WI38 (cell line): Measurements from ENCODE around the gene MTX1.
A peak's percentile ranks its signal among the peaks of the same experiment; 100 is the strongest.

Source experiments
- H3K4me3 ChIP-seq: 2 replicates; pipeline ENCODE4 v1.5.1; 2011; ENCODE audit warnings: low read depth, mild to moderate bottlenecking, control low read depth, low read length
- TF ChIP-seq, protein P1 (sequence below): IDR thresholded peaks from 2 replicates; pipeline ENCODE4 v1.5.1; 2012; ENCODE audit warnings: low read depth, mild to moderate bottlenecking, control low read depth, low read length

The MTX1 gene

DNA sequence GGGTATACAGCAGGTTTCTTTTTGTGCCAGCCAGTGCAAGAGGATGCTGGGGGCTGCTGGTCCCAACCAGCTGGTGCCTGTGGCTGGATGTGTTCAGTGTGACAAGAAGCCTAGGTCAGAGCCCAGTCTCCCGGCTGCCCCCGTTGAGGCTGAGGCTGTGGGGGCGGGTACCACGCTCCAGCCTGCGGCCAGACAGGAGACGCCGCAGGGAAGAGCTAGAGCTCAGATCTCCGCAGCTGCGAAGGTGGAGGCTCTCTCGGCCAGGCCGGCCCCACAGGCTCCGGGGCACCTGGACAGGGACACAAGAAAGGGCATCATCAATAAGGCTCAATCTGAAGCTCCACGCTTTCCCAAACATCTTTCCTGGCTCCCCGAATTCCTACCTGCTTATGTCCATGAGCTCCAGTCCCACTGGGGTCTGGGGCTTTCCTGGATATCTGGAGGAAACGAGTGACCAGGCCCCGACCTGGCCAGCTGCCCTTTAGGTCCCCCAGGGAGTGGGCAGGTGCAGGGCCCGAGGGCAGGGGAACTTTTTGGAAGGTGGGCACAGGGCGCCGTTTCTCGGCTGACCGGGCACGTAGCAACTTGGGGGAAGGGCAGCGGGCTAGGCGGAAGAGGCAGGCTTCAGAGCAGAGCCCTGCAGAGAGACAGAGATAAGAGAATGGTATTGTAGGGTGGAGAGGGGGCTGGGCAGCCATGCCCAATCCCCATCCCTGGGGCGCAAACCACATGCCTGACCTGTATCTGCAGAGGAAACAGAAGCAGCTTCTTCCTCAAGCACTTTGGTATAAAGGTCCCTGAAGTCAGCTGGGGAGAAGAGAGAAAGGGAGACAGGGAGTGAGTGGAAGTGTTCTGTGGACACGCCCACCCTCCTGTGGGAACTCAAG is 39.4 kb downstream of the MTX1 start:
- H3K4me3 ChIP-seq, result no peak overlapping the region
- TF ChIP-seq, protein P1, sequence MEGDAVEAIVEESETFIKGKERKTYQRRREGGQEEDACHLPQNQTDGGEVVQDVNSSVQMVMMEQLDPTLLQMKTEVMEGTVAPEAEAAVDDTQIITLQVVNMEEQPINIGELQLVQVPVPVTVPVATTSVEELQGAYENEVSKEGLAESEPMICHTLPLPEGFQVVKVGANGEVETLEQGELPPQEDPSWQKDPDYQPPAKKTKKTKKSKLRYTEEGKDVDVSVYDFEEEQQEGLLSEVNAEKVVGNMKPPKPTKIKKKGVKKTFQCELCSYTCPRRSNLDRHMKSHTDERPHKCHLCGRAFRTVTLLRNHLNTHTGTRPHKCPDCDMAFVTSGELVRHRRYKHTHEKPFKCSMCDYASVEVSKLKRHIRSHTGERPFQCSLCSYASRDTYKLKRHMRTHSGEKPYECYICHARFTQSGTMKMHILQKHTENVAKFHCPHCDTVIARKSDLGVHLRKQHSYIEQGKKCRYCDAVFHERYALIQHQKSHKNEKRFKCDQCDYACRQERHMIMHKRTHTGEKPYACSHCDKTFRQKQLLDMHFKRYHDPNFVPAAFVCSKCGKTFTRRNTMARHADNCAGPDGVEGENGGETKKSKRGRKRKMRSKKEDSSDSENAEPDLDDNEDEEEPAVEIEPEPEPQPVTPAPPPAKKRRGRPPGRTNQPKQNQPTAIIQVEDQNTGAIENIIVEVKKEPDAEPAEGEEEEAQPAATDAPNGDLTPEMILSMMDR, result no peak

DNA sequence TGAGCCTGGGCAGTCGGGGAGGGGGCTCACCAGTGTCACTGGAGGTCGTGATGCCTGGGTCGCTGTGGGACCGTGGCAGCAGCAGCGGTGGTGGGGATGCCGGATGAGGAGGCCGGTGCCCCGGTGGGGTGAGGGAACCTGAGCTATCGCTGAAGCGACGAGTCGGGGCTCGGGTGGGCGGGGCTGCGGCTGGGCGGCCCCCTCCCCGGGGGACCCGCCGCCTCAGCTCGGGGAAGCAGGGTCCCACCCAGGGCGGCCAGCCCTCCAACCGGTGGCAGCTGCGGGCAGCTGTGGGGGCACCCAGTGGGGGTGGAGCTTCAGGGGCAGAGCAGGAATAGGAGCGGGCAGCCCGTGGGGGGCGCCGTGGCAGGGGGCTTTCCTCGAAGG is 41.7 kb downstream of the MTX1 start:
- no peak overlapping the region for H3K4me3 ChIP-seq
- TF ChIP-seq, protein P1, result no peak

DNA sequence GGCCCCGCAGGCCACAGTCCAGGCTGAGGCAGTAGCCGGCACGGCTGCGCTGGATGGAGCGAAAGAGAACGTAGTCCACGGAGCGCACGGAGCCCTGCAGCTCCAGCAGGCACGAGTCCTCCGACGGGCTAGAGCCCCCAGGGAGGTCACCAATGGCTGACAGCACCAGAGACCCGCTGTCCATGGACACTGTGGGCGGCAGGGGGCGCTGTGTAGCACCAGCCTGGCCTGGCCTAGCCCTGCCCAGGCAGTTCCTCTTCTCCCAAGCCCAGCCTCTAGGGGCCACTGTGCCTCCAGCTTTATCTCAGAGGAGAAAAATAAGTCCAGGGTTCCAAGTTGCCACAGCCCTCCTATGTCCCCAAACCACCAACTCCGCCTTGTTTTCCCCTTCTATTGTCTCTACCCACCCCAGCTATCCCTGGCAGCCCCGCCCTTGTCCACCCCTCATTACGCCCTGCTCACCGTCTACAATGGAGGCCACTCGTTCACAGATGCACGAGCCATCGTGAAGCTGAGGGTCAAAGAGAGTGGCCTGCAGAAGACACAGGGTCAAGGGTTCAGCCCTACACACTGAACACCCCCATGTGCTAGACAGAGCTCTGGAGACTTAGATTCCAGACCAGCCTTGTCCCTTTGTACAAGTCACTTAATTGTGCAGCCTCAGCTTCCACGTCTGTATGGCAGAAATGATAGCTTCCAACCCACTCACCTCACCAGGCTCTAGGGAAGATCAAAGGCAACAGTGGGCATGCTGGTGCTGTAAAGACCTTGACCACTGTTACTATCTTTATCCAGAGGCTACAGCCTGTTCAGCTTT is 42.3 kb downstream of the MTX1 start:
- no peak overlapping the region for H3K4me3 ChIP-seq
- TF ChIP-seq, protein P1, result peak; percentile 99

DNA sequence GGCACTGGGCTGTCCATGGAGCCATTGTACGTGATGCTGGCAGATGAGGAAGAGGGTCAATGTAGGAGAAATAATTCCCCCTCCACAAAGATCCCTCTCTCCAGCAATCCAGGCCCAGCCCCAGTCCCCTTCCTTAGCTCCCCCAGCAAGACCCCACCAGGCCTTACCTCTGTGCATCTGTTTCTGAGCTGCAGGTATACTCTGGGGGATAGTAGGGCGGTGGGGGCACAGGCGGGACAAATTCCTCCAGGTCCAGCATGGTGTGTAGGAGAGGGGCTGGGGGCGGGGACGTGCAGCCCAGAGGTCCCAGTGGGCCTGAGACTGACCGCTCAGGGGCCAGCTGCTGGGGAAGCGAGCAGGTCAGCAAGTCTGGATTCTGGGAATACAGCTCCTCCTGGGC is 43.1 kb downstream of the MTX1 start:
- no peak overlapping the region for H3K4me3 ChIP-seq
- TF ChIP-seq, protein P1, result no peak

DNA sequence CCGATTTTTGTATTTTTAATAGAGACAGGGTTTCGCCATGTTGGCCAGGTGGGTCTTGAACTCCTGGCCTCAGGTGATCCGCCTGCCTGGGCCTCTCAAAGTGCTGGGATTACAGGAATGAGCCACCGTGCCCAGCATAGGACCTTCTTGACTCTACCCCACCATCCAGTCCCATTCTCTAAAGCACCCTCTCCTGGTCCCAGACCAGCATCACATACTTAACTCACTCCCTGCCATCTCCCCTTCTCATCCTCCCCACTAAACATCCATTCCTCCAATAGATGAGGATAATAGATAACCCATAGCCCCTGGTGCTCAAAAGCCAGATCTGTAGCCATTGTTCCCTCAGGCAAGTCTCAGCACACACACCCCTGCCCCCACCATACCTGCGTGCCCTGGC is 44.7 kb downstream of the MTX1 start:
- peak overlapping the region; percentile 75 for H3K4me3 ChIP-seq
- TF ChIP-seq, protein P1, result no peak

DNA sequence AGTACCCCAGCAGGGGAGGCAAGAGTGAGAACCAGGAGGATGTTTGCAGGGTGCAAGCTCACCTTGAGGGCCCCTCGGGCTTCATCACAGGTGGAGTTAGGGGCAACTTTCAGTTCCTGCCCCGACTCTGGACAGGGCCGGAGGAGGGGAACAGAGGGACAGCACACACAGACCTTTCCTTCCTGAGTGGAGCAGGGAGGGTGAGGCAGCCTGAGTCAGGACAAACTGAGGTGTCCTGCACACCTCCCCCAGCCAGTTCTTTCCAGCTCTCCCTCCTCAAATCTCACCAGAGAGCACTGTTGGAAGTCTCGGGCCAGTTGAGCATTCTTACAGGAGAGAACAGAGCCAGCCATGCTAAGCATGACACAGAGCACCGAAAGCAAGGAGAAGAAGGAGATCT is 45.3 kb downstream of the MTX1 start:
- TF ChIP-seq, protein P1, result no peak
- H3K4me3 ChIP-seq, result peak overlapping the region; percentile 75
